Spleen (tissue), 7 donors: ENCODE data around the gene ABTB2.

Experiments used
- POLR2A ChIP-seq, 3 donors: fragments of 450-650 bp; IDR thresholded peaks; one replicate each; pipeline ENCODE4 v1.5.1; 2017; ENCODE audit warnings: antibody characterized with exemption in 3 of 3, mild to moderate bottlenecking in 1 of 3
- TF ChIP-seq, protein P1 (sequence below), 11 experiments: fragments of 200-600 bp in 7 of 11; fragments of 450-650 bp in 4 of 11; sonication (generic) in 4 of 11; IDR thresholded peaks in 8 of 11; conservative IDR thresholded peaks in 3 of 11; 1 replicate in 7 of 11; 2 replicates in 4 of 11; pipeline versions ENCODE4 v1.4.0 to v1.8.0; 2016 to 2021; ENCODE audit warnings: antibody characterized with exemption in 11 of 11, inconsistent platforms in 4 of 11, mild to moderate bottlenecking in 1 of 11
- donor health status: DM: no; HTN: no; CAD: no; lungs with moderate emphysema.
- donor health status: DM: no; HTN: no; CAD: no.
- donor health status: DM: no; HTN: no; CAD: no.

DNA sequence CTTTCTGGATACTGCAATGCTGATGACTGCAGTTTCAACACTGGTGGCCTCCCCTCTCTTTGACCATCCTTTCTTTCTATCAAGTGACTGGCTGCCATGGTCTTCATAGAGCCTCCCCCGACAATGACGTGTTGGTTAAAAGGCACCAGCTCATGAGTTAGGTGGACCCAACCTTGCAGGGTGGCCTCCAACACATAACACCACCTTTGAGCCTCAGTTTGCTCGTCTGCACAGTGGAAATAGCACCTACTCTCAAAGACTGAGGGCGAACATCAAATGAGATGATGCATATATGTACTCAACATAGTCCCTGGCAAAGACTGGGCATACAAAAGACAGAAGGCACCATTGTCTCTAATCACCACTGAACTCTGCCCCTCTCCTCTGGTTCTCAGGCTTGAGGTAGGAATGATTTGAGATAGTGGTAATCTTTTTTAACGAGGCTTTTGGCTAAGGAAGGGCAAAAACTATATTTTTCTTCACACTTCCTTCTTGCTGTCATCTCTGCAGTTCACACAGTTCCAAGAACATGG, 133.3 kb downstream of the ABTB2 start:
- TF ChIP-seq, protein P1, sequence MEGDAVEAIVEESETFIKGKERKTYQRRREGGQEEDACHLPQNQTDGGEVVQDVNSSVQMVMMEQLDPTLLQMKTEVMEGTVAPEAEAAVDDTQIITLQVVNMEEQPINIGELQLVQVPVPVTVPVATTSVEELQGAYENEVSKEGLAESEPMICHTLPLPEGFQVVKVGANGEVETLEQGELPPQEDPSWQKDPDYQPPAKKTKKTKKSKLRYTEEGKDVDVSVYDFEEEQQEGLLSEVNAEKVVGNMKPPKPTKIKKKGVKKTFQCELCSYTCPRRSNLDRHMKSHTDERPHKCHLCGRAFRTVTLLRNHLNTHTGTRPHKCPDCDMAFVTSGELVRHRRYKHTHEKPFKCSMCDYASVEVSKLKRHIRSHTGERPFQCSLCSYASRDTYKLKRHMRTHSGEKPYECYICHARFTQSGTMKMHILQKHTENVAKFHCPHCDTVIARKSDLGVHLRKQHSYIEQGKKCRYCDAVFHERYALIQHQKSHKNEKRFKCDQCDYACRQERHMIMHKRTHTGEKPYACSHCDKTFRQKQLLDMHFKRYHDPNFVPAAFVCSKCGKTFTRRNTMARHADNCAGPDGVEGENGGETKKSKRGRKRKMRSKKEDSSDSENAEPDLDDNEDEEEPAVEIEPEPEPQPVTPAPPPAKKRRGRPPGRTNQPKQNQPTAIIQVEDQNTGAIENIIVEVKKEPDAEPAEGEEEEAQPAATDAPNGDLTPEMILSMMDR (IDR thresholded peaks at IDR 0.05 in 8 of 11, conservative IDR thresholded peaks at IDR 0.05 in 3 of 11): no peak
- TF ChIP-seq POLR2A (IDR thresholded peaks at IDR 0.05): no peak
